HG02943 (cell line): ENCODE measurements around the gene SDK1.
"Not testable (repeated sequence)": the region's sequence is repeated elsewhere in the genome, so short reads cannot be mapped to it uniquely, and the experiment has no call there.

Experiments
- ATAC-seq: cut with Tn5 transposase; IDR thresholded peaks from one replicate; pipeline ENCODE4 v1.9.1; 2021; ENCODE audit warnings: mild to moderate bottlenecking, low read depth, moderate library complexity; ENCODE audit not compliant: unreplicated experiment

SDK1 gene

GRCh38 chr7:3696113-3696512 is 395.1 kb downstream of the SDK1 start:
- ATAC-seq = no peak

- no peak for ATAC-seq
These were observed 396.4 kb downstream of the SDK1 start for GRCh38 chr7:3697472-3697871.

- no peak for ATAC-seq
These were observed 404.2 kb downstream of the SDK1 start for GRCh38 chr7:3705258-3705657.

- not testable (repeated sequence) for ATAC-seq
These were observed 405.0 kb downstream of the SDK1 start for GRCh38 chr7:3706091-3706490.

GRCh38 chr7:3710122-3710521 is 409.1 kb downstream of the SDK1 start:
- no peak for ATAC-seq

- ATAC-seq = no peak
These were observed 409.5 kb downstream of the SDK1 start for GRCh38 chr7:3710531-3710930.

- no peak for ATAC-seq
These were observed 411.8 kb downstream of the SDK1 start for GRCh38 chr7:3712841-3713240.

- ATAC-seq = no peak
These were observed 420.4 kb downstream of the SDK1 start for GRCh38 chr7:3721422-3721821.

- ATAC-seq = no peak
These were observed 421.4 kb downstream of the SDK1 start for GRCh38 chr7:3722396-3722922.

GRCh38 chr7:3725155-3726059 is 424.4 kb downstream of the SDK1 start:
- no peak for ATAC-seq

GRCh38 chr7:3730276-3730675 is 429.2 kb downstream of the SDK1 start:
- no peak for ATAC-seq

GRCh38 chr7:3732395-3733005 is 431.4 kb downstream of the SDK1 start:
- ATAC-seq = no peak

- no peak for ATAC-seq
These were observed 432.6 kb downstream of the SDK1 start for GRCh38 chr7:3733541-3734140.

GRCh38 chr7:3738964-3739363 is 437.9 kb downstream of the SDK1 start:
- no peak for ATAC-seq

GRCh38 chr7:3739983-3740382 is 438.9 kb downstream of the SDK1 start:
- ATAC-seq = no peak

- no peak for ATAC-seq
These were observed 446.4 kb downstream of the SDK1 start for GRCh38 chr7:3747467-3747866.

- ATAC-seq = no peak
These were observed 447.3 kb downstream of the SDK1 start for GRCh38 chr7:3748389-3748788.

GRCh38 chr7:3753868-3754267 is 452.8 kb downstream of the SDK1 start:
- no peak for ATAC-seq

- no peak for ATAC-seq
These were observed 453.7 kb downstream of the SDK1 start for GRCh38 chr7:3754493-3755341.

- ATAC-seq = not testable (repeated sequence)
These were observed 454.9 kb downstream of the SDK1 start for GRCh38 chr7:3755778-3756453.
